Esophagus muscularis mucosa (tissue), 4 donors: ENCODE results near the gene MRGPRX3. TPM values are rescaled to one million over a fixed set of nuclear protein-coding genes. Genes with fewer than 3 reads are reported as not detected.

Experiments used
- DNase-seq: peaks from one replicate; pipeline ENCODE4 v3.0.0-alpha.2; 2017; ENCODE audit errors: extremely low spot score
- H3K27ac ChIP-seq, 4 donors: fragments of 200-600 bp; sonication (generic); replicated peaks in 1 of 4; 1 replicate in 3 of 4; 2 replicates in 1 of 4; pipeline ENCODE4 v1.5.1; 2016 to 2019; ENCODE audit warnings: mild to moderate bottlenecking in 1 of 4
- H3K27me3 ChIP-seq, 4 donors: fragments of 200-600 bp; sonication (generic); one replicate each; pipeline versions ENCODE4 v1.5.1 to v1.6.0; 2016 to 2019
- H3K36me3 ChIP-seq, 4 donors: fragments of 200-600 bp; sonication (generic); one replicate each; pipeline ENCODE4 v1.5.1; 2016 to 2019
- H3K4me1 ChIP-seq, 4 donors: fragments of 200-600 bp; sonication (generic); one replicate each; pipeline ENCODE4 v1.5.1; 2016 to 2019
- H3K4me3 ChIP-seq, 4 donors: fragments of 200-600 bp; sonication (generic); 1 replicate in 2 of 4; 2 replicates in 2 of 4; pipeline ENCODE4 v1.5.1; 2016 to 2019; ENCODE audit warnings: mild to moderate bottlenecking in 4 of 4, moderate library complexity in 1 of 4
- H3K9me3 ChIP-seq, 4 donors: fragments of 200-600 bp; sonication (generic); 1 replicate in 3 of 4; 2 replicates in 1 of 4; pipeline ENCODE4 v1.5.1; 2016 to 2019
- CTCF ChIP-seq, 3 experiments: fragments of 200-600 bp in 2 of 3; fragments of 450-650 bp in 1 of 3; sonication (generic) in 2 of 3; IDR thresholded peaks; one replicate each; pipeline ENCODE4 v1.5.1; 2017 to 2019; ENCODE audit warnings: antibody characterized with exemption in 3 of 3, mild to moderate bottlenecking in 2 of 3, moderate library complexity in 1 of 3
- EP300 ChIP-seq: sonication (generic); formaldehyde crosslinking; IDR thresholded peaks from one replicate; pipeline ENCODE4 v1.6.1; 2017; ENCODE audit warnings: antibody characterized with exemption
- POLR2A ChIP-seq: fragments of 450-650 bp; IDR thresholded peaks from one replicate; pipeline ENCODE4 v1.6.1; 2017; ENCODE audit warnings: antibody characterized with exemption, moderate library complexity, mild to moderate bottlenecking, low read depth
- POLR2AphosphoS5 ChIP-seq, 2 donors: sonication (generic); formaldehyde crosslinking; IDR thresholded peaks; one replicate each; pipeline ENCODE4 v1.6.1; 2017; ENCODE audit warnings: antibody characterized with exemption in 2 of 2
- WGBS: methylation state at CpG from one replicate; pipeline ENCODE4 v1.1.5; 2018; 5-methylcytosine and 5-hydroxymethylcytosine counted together
- intact Hi-C: fragments of 100-400 bp; cut with DNase I; formaldehyde crosslinking; loops from one replicate; pipeline ENCODE4 v1.15.1; 2023
- total RNA-seq, 4 donors: library from RNA; depleted of rRNA; stranded (reverse); fragments of >200 nt; gene quantifications; one replicate each; pipeline versions ENCODE4 v1.1.0 to v1.2.1, GENCODE V29; 2016

The MRGPRX3 gene
- not detected for total RNA-seq

GRCh38 chr11:18132341-18132740, at the start of gene MRGPRX3:
TSS of gene MRGPRX3 (plus strand) at chr11:18132571. CDS start at chr11:18137203, 4,632 bp downstream.
- DNase-seq, result no peak
- WGBS, result 65% methylated on average over 3 of the region's 3 CpGs
- Histone ChIP-seq H3K36me3 (no peaks in the 10 kb centered on the region), H3K27me3 (peaks cover 0 to 12% (median 0%) of the 10 kb centered on the region in 4 donors), H3K9me3 (no peaks in the 10 kb centered on the region), H3K4me1 (no peaks in the 10 kb centered on the region), H3K4me3 (no peak within 1 kb of the TSS), H3K27ac (no peak within 1 kb of the TSS)
- intact Hi-C loops, result no loop called here
- TF ChIP-seq POLR2A, result no peak
- TF ChIP-seq POLR2AphosphoS5 (IDR thresholded peaks at IDR 0.05), result no peak
- TF ChIP-seq EP300, result no peak
- no peak for TF ChIP-seq CTCF (IDR thresholded peaks at IDR 0.05)

- no peak for DNase-seq
- no peaks in the 10 kb centered on the region for H3K4me1 ChIP-seq
- 100% methylated on average over 2 of the region's 2 CpGs for WGBS
- no peak for TF ChIP-seq POLR2A
- peaks cover 40 to 93% (median 78%) of the 10 kb centered on the region in 4 donors for H3K36me3 ChIP-seq
- H3K9me3 ChIP-seq, result no peaks in the 10 kb centered on the region
- H3K27me3 ChIP-seq, result no peaks in the 10 kb centered on the region
- H3K27ac ChIP-seq, result no peak overlapping the region
- intact Hi-C loops, result no loop called here
- no peak overlapping the region for H3K4me3 ChIP-seq
These were observed 44.0 kb upstream of the MRGPRX3 start for GRCh38 chr11:18088366-18088765.

- Histone ChIP-seq H3K9me3 (no peaks in the 10 kb centered on the region), H3K27ac (no peak overlapping the region), H3K4me3 (no peak overlapping the region), H3K4me1 (no peaks in the 10 kb centered on the region), H3K27me3 (no peaks in the 10 kb centered on the region), H3K36me3 (peaks cover 46 to 93% (median 78%) of the 10 kb centered on the region in 4 donors)
- TF ChIP-seq CTCF (IDR thresholded peaks at IDR 0.05) (no peak), POLR2A (no peak), EP300 (no peak), POLR2AphosphoS5 (IDR thresholded peaks at IDR 0.05) (no peak)
- 88% methylated on average over 3 of the region's 3 CpGs for WGBS
- no peak for DNase-seq
- intact Hi-C loops, result no loop called here
These were observed 43.4 kb upstream of the MRGPRX3 start for GRCh38 chr11:18088966-18089365.

- no peaks in the 10 kb centered on the region for H3K9me3 ChIP-seq
- peaks cover 52 to 97% (median 84%) of the 10 kb centered on the region in 4 donors for H3K36me3 ChIP-seq
These were observed 40.6 kb upstream of the MRGPRX3 start for GRCh38 chr11:18091731-18092130.

GRCh38 chr11:18093959-18094358, 38.4 kb upstream of the MRGPRX3 start:
- Histone ChIP-seq H3K36me3 (peaks cover 39 to 78% (median 67%) of the 10 kb centered on the region in 4 donors), H3K4me3 (no peak overlapping the region), H3K4me1 (no peaks in the 10 kb centered on the region), H3K27me3 (no peaks in the 10 kb centered on the region), H3K27ac (no peak overlapping the region), H3K9me3 (no peaks in the 10 kb centered on the region)
- intact Hi-C loops, result no loop called here
- DNase-seq, result no peak
- TF ChIP-seq CTCF (IDR thresholded peaks at IDR 0.05) (no peak), EP300 (no peak), POLR2A (no peak), POLR2AphosphoS5 (IDR thresholded peaks at IDR 0.05) (no peak)

More at GRCh38 chr11:18091731-18092130, 40.6 kb upstream of the MRGPRX3 start:
- Histone ChIP-seq H3K27ac (no peak overlapping the region), H3K4me3 (no peak overlapping the region), H3K4me1 (no peaks in the 10 kb centered on the region), H3K27me3 (no peaks in the 10 kb centered on the region)
- intact Hi-C loops, result no loop called here
- no peak for TF ChIP-seq CTCF (IDR thresholded peaks at IDR 0.05)
- no peak for TF ChIP-seq POLR2AphosphoS5 (IDR thresholded peaks at IDR 0.05)
- TF ChIP-seq EP300, result no peak
- DNase-seq, result no peak
- 97% methylated on average over 2 of the region's 2 CpGs for whole genome bisulfite sequencing
